Measurements from ENCODE around the gene GSE1. TPM values are rescaled to one million over a fixed set of nuclear protein-coding genes. Genes with fewer than 3 reads are reported as not detected.

GSE1 gene
- total and polyA plus RNA-seq, 2 of the 13 experiments (the other 11 are each of a cell fraction or from before 2014, with no cell fraction given): 16.1 to 31.2 TPM

DNA sequence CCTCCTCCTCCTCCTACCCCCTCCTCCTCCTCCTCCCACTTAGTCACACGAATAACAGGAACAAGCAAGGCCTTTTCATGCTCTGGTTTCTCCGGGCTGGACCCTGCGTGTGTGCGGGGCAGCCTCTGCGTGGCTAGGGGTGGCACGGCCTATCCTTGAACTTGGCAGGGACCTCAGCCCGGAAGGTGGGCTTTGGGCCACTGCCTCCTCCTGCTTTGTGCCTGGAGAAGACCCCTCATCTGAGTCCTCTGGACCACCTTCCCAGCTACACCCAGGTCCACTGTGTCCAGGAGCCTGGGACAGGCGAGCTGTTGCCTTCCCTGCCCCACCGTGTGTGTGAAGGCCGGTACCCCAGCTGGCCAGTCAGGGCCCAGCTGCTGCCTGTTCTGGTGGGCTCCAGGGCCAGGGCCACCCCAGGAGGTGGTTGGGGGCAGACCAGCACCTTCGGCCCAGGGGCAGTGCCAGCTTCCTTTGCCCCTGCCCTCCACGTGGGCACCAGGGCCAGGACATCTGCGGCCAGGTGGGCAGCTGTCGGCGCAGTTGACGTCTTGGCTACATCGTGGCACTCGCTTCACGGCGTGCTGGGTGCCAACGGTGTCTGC lies 40.3 kb downstream of the GSE1 start (continued):
- TF ChIP-seq ZNF460 (CRISPR knock-in tag; IDR thresholded peaks at IDR 0.05; ENCODE audit: borderline replicate concordance) (no peak), ATF7-NPFF (CRISPR knock-in tag; IDR thresholded peaks at IDR 0.05; ENCODE audit: low read depth) (no peak)

DNA sequence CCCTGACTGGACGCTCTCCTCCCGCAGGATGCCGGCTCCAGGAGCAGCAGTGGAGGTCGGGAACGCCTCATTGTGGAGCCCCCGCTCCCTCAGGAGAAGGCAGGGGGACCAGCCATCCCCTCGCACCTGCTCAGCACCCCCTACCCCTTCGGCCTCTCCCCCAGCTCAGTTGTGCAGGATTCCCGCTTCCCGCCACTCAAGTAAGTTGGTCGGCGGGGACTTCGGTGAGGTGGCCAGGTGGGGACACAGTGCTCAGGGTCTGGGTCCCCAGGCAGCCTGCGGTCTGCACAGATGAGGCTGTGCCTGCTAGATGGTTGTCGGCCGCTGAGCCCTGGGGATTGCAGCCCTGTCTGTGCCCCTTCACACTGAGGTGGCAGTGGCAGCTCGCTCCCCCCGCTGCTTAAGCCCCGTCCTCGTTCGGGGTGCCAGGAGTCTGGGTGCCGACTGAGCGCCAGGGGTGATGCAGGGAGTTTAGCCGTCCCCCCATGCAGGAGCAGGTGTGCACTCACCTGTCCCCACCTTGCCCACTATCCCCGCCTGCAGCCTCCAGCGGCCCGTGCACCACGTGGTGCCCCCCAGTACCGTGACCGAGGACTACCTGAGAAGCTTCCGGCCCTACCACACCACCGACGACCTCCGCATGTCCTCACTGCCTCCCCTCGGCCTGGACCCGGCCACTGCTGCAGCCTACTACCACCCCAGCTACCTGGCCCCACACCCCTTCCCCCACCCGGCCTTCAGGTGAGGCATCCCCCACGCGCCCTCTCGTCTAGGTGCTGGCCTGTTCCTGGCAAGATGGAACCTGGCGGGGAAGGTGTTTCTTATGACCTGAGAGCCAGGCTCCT lies 41.4 kb downstream of the GSE1 start:
- no peaks in the 10 kb centered on the region for H3K9me3 ChIP-seq (ENCODE audit: low read length)
- H3K36me3 ChIP-seq (replicated peaks in 1 of 2; ENCODE audit: control insufficient read depth in 1 of 2, insufficient read depth in 2 of 2, low read length in 2 of 2): peaks cover 55 to 68% of the 10 kb centered on the region in 2 experiments
- intact Hi-C loops (cut with micrococcal nuclease; ENCODE audit: unreplicated experiment): no loop called here
- in situ Hi-C loops (cut with HindIII; ENCODE audit: extremely low pct_ligation_motif_present, low pct_unique_long_range_greater_than_20kb): loop anchor here (5.0 kb wide), 1 partner anchor 63 kb away; no protein-coding TSS in a partner anchor
- BruUV-seq (replicated peaks): no TSS peak
- no peak for FAIRE-seq
- no peak overlapping the region for H3K9ac ChIP-seq (ENCODE audit: insufficient read depth, low read depth, low read length)
- CTCF ChIA-PET (ENCODE audit: low intra/inter-chr PET ratio, low total read pairs): no interaction called here
- DNase-seq (ENCODE audit: low spot score): no peak
- no peak for TF ChIP-seq MZF1 (CRISPR knock-in tag; IDR thresholded peaks at IDR 0.05; ENCODE audit: borderline replicate concordance)
- no peak for TF ChIP-seq ERF (CRISPR knock-in tag; IDR thresholded peaks at IDR 0.05)
- TF ChIP-seq ZNF724P (CRISPR knock-in tag; IDR thresholded peaks at IDR 0.05; ENCODE audit: borderline replicate concordance): no peak
- TF ChIP-seq ZNF382 (CRISPR knock-in tag; IDR thresholded peaks at IDR 0.05; ENCODE audit: borderline replicate concordance): no peak
- TF ChIP-seq, protein P1, sequence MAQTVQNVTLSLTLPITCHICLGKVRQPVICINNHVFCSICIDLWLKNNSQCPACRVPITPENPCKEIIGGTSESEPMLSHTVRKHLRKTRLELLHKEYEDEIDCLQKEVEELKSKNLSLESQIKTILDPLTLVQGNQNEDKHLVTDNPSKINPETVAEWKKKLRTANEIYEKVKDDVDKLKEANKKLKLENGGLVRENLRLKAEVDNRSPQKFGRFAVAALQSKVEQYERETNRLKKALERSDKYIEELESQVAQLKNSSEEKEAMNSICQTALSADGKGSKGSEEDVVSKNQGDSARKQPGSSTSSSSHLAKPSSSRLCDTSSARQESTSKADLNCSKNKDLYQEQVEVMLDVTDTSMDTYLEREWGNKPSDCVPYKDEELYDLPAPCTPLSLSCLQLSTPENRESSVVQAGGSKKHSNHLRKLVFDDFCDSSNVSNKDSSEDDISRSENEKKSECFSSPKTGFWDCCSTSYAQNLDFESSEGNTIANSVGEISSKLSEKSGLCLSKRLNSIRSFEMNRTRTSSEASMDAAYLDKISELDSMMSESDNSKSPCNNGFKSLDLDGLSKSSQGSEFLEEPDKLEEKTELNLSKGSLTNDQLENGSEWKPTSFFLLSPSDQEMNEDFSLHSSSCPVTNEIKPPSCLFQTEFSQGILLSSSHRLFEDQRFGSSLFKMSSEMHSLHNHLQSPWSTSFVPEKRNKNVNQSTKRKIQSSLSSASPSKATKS (CRISPR knock-in tag; IDR thresholded peaks at IDR 0.05): no peak
- no peak for TF ChIP-seq ATF7 (IDR thresholded peaks at IDR 0.05)
- no peak for TF ChIP-seq ATF7 (CRISPR knock-in tag; IDR thresholded peaks at IDR 0.05)
- no peak for TF ChIP-seq ATAD3A (CRISPR knock-in tag; IDR thresholded peaks at IDR 0.05)
- TF ChIP-seq ZNF747 (CRISPR knock-in tag; IDR thresholded peaks at IDR 0.05; ENCODE audit: borderline replicate concordance): no peak
- TF ChIP-seq RBM22 (optimal IDR thresholded peaks at IDR 0.05; ENCODE audit: low read length): peak; percentile 2
- no peak for TF ChIP-seq MTA3 (CRISPR knock-in tag; IDR thresholded peaks at IDR 0.05)
- no peak for TF ChIP-seq HMG20B (CRISPR knock-in tag; conservative IDR thresholded peaks at IDR 0.05)
- 0 out of 2 replicates have a peak, but pooled peaks have one; percentile 11 for TF ChIP-seq HIVEP1 (CRISPR knock-in tag; IDR thresholded peaks at IDR 0.05)
- no peak for TF ChIP-seq CHD4 (IDR thresholded peaks at IDR 0.05; ENCODE audit: borderline replicate concordance, low read length)
- peaks cover 42% of the 10 kb centered on the region for H4K20me1 ChIP-seq (ENCODE audit: insufficient read depth, low read length)
- no peak overlapping the region for H3K4me3 ChIP-seq (replicated peaks in 1 of 3; ENCODE audit: insufficient read depth in 1 of 3, low read depth in 2 of 3, low read length in 3 of 3)
- 96% methylated on average over 35 of the region's 41 CpGs for WGBS (ENCODE audit: low lambda C conversion rate)
- POLR2A ChIA-PET: no interaction called here
- no peaks in the 10 kb centered on the region for H3K79me2 ChIP-seq (ENCODE audit: insufficient read depth, low read length)
- no peak overlapping the region for H3K4me2 ChIP-seq (ENCODE audit: low read depth, low read length)
- H2AFZ ChIP-seq (ENCODE audit: low read length): no peak overlapping the region
- H3K27ac ChIP-seq (ENCODE audit: extremely low read length, insufficient read depth, low read length): no peak overlapping the region
- ATAC-seq: no peak
- peaks cover 17% of the 10 kb centered on the region for H3K4me1 ChIP-seq (ENCODE audit: insufficient read depth, low read length)
- no peaks in the 10 kb centered on the region for H3K27me3 ChIP-seq (ENCODE audit: control insufficient read depth in 1 of 2, insufficient read depth in 2 of 2, low read length in 2 of 2)
